SU-DHL-6 (cell line): Measurements from ENCODE around the gene NAP1L4.

Experiments
- H2AFZ ChIP-seq: fragments of 200-600 bp; sonication (generic); 2 replicates; pipeline ENCODE4 v1.6.1; 2014; ENCODE audit warnings: low read depth, mild to moderate bottlenecking, moderate library complexity, mixed read lengths, antibody characterized with exemption, low read length; ENCODE audit not compliant: severe bottlenecking
- H3F3A ChIP-seq: fragments of 200-600 bp; shearing (Covaris generic); 2 replicates; pipeline ENCODE4 v1.6.0; 2016; ENCODE audit warnings: antibody characterized with exemption, mild to moderate bottlenecking; ENCODE audit not compliant: insufficient read depth
- H3K27ac ChIP-seq: fragments of 200-600 bp; sonication (generic); 2 replicates; pipeline ENCODE4 v1.5.1; 2016; ENCODE audit warnings: low read depth, mild to moderate bottlenecking, low read length, moderate library complexity, mixed read lengths
- H3K27me3 ChIP-seq: fragments of 200-600 bp; sonication (generic), shearing (Covaris generic); 2 replicates; pipeline ENCODE4 v1.6.0; 2014; ENCODE audit warnings: mild to moderate bottlenecking, low read length
- H3K36me3 ChIP-seq: fragments of 200-600 bp; sonication (generic); 2 replicates; pipeline ENCODE4 v1.6.1; 2014; ENCODE audit warnings: mild to moderate bottlenecking, low read length, mixed read lengths
- H3K4me2 ChIP-seq: fragments of 300-600, 200-600 bp; shearing (Covaris generic), sonication (generic); 2 replicates; pipeline ENCODE4 v1.6.0; 2014; ENCODE audit warnings: low read length, low read depth, mild to moderate bottlenecking; ENCODE audit not compliant: poor library complexity, severe bottlenecking
- H3K4me3 ChIP-seq: fragments of 200-600 bp; sonication (generic); 2 replicates; pipeline ENCODE4 v1.5.1; 2014; ENCODE audit warnings: antibody characterized with exemption, low read length, mild to moderate bottlenecking, mixed read lengths; ENCODE audit not compliant: insufficient read depth, poor library complexity, severe bottlenecking
- H3K79me2 ChIP-seq: fragments of 200-600 bp; sonication (generic); 2 replicates; pipeline ENCODE4 v1.6.1; 2014; ENCODE audit warnings: mild to moderate bottlenecking, low read length, moderate library complexity; ENCODE audit not compliant: insufficient read depth
- H3K9ac ChIP-seq: fragments of 200-600 bp; sonication (generic); 2 replicates; pipeline ENCODE4 v1.7.0; 2014; ENCODE audit warnings: mild to moderate bottlenecking, low read length
- H3K9me2 ChIP-seq: fragments of 200-600 bp; sonication (generic); replicated peaks from 2 replicates; pipeline ENCODE4 v1.6.1; 2014; ENCODE audit warnings: low read length; ENCODE audit not compliant: insufficient read depth
- H3K9me3 ChIP-seq: fragments of 200-600 bp; sonication (generic); 2 replicates; pipeline ENCODE4 v1.6.1; 2014; ENCODE audit warnings: low read length, mixed read lengths; ENCODE audit not compliant: insufficient read depth
- H4K20me1 ChIP-seq: fragments of 200-600 bp; sonication (generic); 2 replicates; pipeline ENCODE4 v1.6.1; 2014; ENCODE audit warnings: low read depth, mild to moderate bottlenecking, antibody characterized with exemption, low read length, moderate library complexity, mixed read lengths
- EZH2phosphoT487 ChIP-seq: fragments of 200-600 bp; sonication (generic), shearing (Covaris generic); conservative IDR thresholded peaks from 2 replicates; pipeline ENCODE4 v1.6.1; 2018; ENCODE audit warnings: mild to moderate bottlenecking, antibody characterized with exemption, low read length, moderate library complexity, mixed read lengths
- TF ChIP-seq, protein P1 (sequence below): fragments of 200-600 bp; sonication (generic); IDR thresholded peaks from one replicate; pipeline ENCODE4 v1.5.1; 2017; ENCODE audit warnings: antibody characterized with exemption, mild to moderate bottlenecking, low read length, moderate library complexity; ENCODE audit not compliant: insufficient read depth, poor library complexity, severe bottlenecking

The NAP1L4 gene

GRCh38 chr11:2943711-2944118, 48.4 kb downstream of the NAP1L4 start:
- H3K27me3 ChIP-seq, result no peaks in the 10 kb centered on the region
- 0 out of 2 replicates have a peak, but pooled peaks cover under 1% of the 10 kb centered on the region for H3K36me3 ChIP-seq
- peaks cover 12% of the 10 kb centered on the region for H3K9me3 ChIP-seq
- TF ChIP-seq EZH2phosphoT487, result no peak
- TF ChIP-seq, protein P1, sequence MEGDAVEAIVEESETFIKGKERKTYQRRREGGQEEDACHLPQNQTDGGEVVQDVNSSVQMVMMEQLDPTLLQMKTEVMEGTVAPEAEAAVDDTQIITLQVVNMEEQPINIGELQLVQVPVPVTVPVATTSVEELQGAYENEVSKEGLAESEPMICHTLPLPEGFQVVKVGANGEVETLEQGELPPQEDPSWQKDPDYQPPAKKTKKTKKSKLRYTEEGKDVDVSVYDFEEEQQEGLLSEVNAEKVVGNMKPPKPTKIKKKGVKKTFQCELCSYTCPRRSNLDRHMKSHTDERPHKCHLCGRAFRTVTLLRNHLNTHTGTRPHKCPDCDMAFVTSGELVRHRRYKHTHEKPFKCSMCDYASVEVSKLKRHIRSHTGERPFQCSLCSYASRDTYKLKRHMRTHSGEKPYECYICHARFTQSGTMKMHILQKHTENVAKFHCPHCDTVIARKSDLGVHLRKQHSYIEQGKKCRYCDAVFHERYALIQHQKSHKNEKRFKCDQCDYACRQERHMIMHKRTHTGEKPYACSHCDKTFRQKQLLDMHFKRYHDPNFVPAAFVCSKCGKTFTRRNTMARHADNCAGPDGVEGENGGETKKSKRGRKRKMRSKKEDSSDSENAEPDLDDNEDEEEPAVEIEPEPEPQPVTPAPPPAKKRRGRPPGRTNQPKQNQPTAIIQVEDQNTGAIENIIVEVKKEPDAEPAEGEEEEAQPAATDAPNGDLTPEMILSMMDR, result no peak
- H3K27ac ChIP-seq, result no peak overlapping the region
- H2AFZ ChIP-seq, result no peak overlapping the region
- H3K9me2 ChIP-seq, result no peaks in the 10 kb centered on the region
- H3F3A ChIP-seq, result peaks cover 2% of the 10 kb centered on the region; the same call in 1 of the 2 replicates
- H3K4me3 ChIP-seq, result no peak overlapping the region
- no peak overlapping the region for H3K9ac ChIP-seq
- H3K79me2 ChIP-seq, result no peaks in the 10 kb centered on the region
- H3K4me2 ChIP-seq, result no peak overlapping the region
- no peaks in the 10 kb centered on the region for H4K20me1 ChIP-seq

- H3K27ac ChIP-seq, result no peak overlapping the region
- no peaks in the 10 kb centered on the region for H3K27me3 ChIP-seq
- H3K4me3 ChIP-seq, result no peak overlapping the region
- H3K4me2 ChIP-seq, result no peak overlapping the region
- peaks cover 5% of the 10 kb centered on the region; the same call in 1 of the 2 replicates for H3F3A ChIP-seq
- H3K36me3 ChIP-seq, result no peaks in the 10 kb centered on the region
- no peaks in the 10 kb centered on the region for H4K20me1 ChIP-seq
- H3K9me3 ChIP-seq, result peaks cover 18% of the 10 kb centered on the region
- H3K9me2 ChIP-seq, result no peaks in the 10 kb centered on the region
- no peak for TF ChIP-seq EZH2phosphoT487
- TF ChIP-seq, protein P1, result no peak
- H2AFZ ChIP-seq, result no peak overlapping the region
- no peaks in the 10 kb centered on the region for H3K79me2 ChIP-seq
- H3K9ac ChIP-seq, result no peak overlapping the region
These were observed 49.0 kb downstream of the NAP1L4 start for GRCh38 chr11:2942872-2943710.

GRCh38 chr11:2942447-2942846, 49.7 kb downstream of the NAP1L4 start:
- no peaks in the 10 kb centered on the region for H3K27me3 ChIP-seq

More at GRCh38 chr11:2942447-2942846, 49.7 kb downstream of the NAP1L4 start:
- Histone ChIP-seq H3K36me3 (no peaks in the 10 kb centered on the region), H2AFZ (no peak overlapping the region), H3K79me2 (no peaks in the 10 kb centered on the region), H3K4me3 (no peak overlapping the region), H4K20me1 (no peaks in the 10 kb centered on the region), H3K4me2 (no peak overlapping the region), H3K9me3 (peaks cover 23% of the 10 kb centered on the region), H3K9ac (no peak overlapping the region), H3K27ac (no peak overlapping the region), H3F3A (peaks cover 9% of the 10 kb centered on the region; the same call in 1 of the 2 replicates), H3K9me2 (no peaks in the 10 kb centered on the region)
- TF ChIP-seq, protein P1, result no peak
- TF ChIP-seq EZH2phosphoT487, result no peak
